Measurements from ENCODE around the gene NEUROD4.

- TF ChIP-seq TAF1 (IDR thresholded peaks at IDR 0.05; ENCODE audit: borderline replicate concordance, low read depth, low read length) (no peak), REST (IDR thresholded peaks at IDR 0.05; ENCODE audit: low read depth, low read length) (no peak), EP300 (IDR thresholded peaks at IDR 0.05; ENCODE audit: borderline replicate concordance in 1 of 2, low read depth in 1 of 2, low read length in 1 of 2) (no peak), USF2 (IDR thresholded peaks at IDR 0.05; ENCODE audit: borderline replicate concordance, low read depth, low read length) (no peak), MAX (IDR thresholded peaks at IDR 0.05; ENCODE audit: low read depth) (no peak), GATA2 (CRISPR knock-in tag; IDR thresholded peaks at IDR 0.05) (no peak), ZBTB33 (IDR thresholded peaks at IDR 0.05; ENCODE audit: borderline replicate concordance, low read depth) (no peak), RAD21 (IDR thresholded peaks at IDR 0.05; ENCODE audit: low read length) (no peak), MXI1 (IDR thresholded peaks at IDR 0.05; ENCODE audit: low read depth, low read length) (no peak), CTCF (IDR thresholded peaks at IDR 0.05) (no peak), RCOR1 (IDR thresholded peaks at IDR 0.05; ENCODE audit: low read length) (no peak), POLR2AphosphoS5 (IDR thresholded peaks at IDR 0.05; ENCODE audit: low read depth, low read length) (no peak), TCF12 (IDR thresholded peaks at IDR 0.05) (no peak)
Measured at GRCh38 chr12:54975875-54976274, 43.9 kb upstream of the NEUROD4 start.

Measured in SK-N-SH (cell line).